HG03565 (cell line): ENCODE data around the gene IL26.

Source experiments
- ATAC-seq: cut with Tn5 transposase; IDR thresholded peaks from one replicate; pipeline ENCODE4 v1.9.1; 2021; ENCODE audit warnings: mild to moderate bottlenecking, moderate library complexity; ENCODE audit not compliant: unreplicated experiment

The IL26 gene, protein sequence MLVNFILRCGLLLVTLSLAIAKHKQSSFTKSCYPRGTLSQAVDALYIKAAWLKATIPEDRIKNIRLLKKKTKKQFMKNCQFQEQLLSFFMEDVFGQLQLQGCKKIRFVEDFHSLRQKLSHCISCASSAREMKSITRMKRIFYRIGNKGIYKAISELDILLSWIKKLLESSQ

DNA sequence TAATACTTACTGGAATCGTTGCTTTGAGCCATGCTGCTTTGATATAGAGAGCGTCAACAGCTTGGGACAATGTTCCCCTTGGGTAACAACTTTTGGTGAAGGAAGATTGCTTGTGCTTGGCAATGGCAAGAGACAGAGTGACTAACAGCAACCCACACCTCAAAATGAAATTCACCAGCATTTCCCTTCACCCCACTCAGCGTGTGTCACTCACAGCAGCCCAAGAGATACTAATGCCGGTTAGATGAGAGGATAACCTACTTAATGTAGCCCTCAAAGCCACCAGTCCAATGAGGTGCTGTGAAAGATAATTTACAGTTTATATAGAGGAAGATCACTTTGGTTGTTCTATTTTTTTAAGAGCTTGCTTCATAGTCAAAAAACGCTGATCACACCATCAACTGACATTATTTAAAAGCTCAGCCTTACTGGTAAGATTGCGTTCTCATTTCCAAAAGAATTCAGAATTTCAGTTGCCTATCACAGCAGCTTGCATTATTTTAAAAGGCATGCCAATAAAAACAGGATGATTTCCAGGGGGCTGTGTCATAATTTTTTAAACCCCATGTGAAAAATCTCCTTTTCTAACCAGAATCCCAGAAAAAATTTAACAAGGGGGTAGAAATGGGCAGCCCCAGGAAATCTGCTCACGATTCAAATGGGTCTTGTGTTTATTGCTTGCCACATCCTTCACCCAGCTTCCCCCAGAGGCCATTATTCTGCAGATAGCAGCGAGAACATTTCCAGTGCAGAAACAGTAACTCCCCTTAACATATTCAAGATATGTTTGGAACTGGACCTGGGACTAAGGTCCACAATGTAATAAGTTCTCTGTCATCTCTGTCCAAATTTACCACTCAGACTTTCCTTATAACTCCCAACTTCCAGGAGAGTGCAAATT is at the start of gene IL26:
Gene IL26 (minus strand): TSS at position 235 of the 901 bp plus-strand sequence. CDS start 54 bp downstream, at position 181.
- ATAC-seq: no peak

DNA sequence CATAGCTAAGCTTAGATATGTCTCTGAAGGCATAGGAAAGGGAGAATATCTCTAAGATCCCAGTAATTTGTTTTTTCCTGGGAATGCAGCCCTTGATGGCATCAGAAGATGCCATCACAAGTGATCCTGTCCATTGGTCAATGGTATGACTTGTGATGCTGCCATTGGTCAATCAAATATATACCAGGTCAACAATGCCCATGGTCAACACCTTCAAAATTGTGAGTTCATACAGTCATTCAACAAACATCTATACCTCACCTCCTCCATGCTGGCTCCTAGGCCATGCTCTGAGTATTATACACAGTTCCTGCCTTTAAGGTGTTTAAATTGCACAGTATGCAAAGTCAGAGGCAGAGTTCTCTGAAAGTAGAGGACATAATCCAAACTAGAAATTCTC is 47.1 kb upstream of the IL26 start:
- no peak for ATAC-seq

DNA sequence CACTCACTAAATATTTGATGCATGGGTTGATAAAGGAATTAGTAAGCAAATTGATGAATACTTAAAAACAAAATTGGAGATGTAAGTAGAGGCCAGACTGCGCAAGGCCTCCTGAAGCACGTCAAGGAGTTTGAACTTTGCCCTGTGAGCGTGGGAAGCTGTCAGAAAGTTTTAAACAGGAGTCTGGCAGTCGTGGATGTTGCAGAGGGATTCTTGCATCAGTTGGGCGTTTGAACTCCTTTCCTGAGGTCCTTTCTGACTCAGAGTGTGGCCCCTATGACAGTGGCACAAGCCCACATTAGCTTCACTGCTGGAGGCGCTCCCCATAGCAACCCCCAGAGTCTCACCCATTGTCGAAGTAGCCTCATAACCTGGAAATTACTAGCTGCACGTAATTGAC is 45.7 kb upstream of the IL26 start:
- no peak for ATAC-seq

DNA sequence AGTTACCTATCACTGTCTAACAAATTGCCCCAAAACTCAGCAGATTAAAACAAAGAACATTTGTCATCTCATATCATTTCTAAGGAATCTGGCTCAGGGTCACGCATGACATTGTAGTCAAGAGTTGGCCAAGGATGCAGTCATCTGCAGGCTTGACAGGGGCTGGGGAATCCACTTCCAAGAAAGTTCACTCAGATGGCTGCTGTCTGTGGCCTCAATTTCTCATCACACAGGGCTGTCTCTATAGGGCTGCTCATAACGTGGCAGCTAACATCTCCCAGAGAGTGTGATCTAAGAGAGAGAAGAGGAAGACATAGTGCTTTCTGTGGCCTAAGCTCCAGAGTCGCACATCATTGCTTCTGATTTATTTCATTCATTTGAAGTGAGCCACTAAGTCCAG is 44.7 kb upstream of the IL26 start:
- no peak for ATAC-seq

DNA sequence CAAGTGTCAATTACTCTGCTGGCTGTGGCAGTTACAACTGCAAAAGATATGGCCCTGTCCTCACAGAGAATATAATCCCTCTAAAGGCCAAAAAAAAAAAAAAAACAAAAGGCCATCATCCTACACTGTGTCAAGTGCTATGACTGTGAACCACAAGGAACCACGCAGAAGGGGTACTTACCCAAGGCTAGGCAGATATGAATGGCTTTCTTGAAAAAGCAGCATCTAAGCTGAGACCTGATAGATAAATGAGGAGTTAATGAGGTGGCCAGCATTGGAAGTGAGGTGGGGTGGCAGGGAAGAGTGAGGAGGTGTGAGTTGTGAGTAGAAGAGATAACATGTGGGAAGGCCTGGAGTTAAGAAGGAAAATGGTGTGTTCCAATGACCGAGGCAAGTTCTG is 44.2 kb upstream of the IL26 start:
- ATAC-seq: no peak

DNA sequence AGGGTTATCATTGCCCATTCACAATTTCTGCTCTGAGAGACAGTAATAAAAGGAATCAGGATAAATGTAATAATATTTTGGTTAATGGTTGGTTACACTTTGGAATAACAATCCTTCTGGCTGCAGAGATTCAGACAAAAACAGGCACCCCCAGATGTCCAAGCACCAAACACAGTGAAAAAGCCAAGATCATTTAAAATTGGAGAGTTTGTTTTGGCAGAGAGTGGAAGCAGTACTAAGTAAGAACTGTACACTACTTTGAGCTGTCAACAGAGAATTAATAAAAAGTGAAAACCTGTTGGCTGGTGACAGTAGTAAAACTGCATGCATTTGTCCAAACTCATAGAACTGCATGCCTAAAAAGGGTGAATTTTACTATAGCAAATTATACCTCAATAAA is 43.4 kb upstream of the IL26 start:
- ATAC-seq: no peak

DNA sequence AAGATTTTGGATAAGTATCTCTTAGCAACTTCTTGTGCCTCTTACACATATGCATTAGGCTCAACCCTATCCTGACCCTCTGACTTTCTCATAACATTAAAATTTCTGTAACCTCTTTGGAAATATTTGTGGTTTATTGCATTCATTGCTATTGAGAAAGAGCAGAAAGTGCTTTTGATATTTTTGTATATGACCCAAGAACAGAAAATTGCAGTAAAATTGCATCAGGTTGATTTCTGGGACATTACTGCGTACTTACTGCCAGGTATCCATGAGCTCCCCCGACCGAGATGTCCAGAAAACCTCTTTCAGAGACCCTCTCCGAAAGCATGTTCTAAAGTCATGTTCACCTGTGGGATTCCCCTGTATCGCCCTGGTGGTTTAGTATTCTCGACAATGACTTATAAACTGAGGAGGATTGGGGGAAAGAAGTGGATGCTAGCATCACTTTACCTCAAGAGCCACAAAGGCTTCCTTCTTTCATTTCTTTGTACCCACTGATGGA is 42.3 kb upstream of the IL26 start:
- no peak for ATAC-seq

DNA sequence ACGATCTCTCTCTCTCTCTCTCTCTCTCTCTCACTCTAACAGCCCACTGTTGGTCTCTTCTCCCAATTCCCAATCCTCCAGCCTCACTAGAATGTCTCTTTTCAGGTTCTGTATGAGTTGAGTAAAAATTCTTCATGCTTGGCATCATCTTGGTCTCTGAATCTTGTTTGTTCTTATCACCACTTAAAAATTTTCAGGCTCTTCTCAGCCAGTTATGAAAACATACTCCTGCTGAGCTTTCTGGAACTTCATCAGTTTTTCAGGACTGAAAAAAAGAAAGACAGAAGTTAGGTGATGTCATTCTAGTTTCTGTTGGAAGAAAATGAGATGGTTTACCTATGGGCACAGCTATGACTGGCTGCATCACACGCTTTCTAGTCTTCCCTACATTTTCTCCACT is 39.2 kb upstream of the IL26 start:
- no peak for ATAC-seq

DNA sequence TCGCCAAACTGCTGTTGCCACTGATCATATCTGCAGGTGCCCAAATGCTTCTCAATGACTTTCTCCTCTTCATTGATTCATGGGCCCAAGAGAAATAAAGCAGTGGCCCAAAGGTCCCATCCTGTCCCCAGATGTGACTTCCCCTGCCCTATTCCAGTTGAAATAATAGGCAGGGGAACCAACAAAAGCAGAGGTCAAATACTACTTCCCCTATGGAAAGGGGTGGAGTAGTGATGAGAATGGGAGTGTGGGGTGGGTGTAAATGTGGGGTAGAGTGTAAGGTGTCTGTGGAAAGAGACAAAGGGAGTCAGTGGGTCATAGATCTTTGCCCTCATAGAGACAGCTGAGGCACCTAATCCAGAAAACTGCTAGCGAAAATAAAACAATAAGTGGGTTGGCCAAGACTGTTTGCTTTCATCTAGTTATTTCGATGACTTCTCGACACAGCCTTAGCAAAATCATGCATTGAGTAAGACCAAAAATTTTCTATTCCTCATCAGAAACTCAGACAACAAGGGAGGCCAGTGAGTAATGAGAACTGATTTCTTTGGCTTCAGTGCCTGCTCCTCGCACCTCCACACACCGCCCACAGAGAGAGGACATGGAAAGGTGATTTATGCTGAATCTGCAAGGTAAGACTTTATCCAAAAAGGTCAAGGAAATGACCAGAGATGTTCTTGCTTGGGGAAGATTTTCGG is 38.7 kb upstream of the IL26 start:
- ATAC-seq: no peak

DNA sequence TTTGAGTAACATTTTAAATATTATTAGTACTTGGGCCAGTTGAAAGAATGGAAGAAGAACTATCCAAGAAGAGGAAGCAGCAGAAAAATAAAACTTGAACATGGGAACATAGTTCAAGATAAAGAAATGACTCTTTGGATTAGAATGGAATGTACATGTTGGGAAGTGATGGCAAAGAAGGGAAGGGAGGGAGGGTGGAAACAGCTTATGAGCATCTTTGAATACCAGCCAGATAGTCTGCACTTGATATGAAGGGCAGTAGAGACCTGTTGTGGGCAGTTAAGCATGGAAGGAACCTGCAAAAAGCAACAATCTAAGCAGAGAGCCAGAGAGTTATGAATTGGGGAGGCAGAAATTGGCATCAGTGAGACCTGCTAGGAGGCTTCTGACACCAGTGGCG is 37.8 kb upstream of the IL26 start:
- no peak for ATAC-seq

DNA sequence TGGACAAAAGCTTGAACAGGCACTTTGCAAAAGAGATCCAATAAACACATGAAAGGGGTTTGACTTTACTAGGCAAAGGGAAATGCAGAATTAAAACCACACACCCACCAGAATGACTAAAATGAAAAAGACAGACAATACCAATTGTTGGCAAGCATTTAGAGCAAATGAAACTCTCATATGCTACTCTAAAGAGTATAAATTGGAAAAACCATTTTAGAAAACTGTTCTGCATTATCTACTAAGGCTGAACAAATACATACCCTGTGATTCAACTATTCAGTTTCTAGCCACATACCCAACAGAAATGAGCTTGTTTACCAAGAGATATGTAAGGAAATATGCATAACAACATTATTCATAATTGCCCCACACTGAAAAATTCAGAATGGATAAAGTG is 36.3 kb upstream of the IL26 start:
- no peak for ATAC-seq

DNA sequence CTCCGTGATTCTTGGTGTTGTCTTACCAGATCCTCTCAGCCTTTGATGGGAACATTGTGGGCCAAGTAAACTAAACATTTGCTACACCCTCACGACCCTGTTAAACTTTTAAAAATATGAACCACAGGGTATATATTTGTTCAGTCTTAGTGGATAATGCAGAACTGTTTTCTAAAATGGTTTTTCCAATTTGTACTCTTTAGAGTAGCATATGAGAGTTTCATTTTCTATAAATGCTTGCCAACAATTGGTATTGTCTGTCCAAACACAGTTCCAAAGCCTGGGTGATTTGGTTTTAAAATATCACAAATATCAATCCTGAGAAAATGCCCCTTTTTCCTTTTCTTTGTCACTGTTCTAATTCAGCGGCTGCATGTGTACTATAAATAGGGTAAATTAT is 34.5 kb upstream of the IL26 start:
- no peak for ATAC-seq

DNA sequence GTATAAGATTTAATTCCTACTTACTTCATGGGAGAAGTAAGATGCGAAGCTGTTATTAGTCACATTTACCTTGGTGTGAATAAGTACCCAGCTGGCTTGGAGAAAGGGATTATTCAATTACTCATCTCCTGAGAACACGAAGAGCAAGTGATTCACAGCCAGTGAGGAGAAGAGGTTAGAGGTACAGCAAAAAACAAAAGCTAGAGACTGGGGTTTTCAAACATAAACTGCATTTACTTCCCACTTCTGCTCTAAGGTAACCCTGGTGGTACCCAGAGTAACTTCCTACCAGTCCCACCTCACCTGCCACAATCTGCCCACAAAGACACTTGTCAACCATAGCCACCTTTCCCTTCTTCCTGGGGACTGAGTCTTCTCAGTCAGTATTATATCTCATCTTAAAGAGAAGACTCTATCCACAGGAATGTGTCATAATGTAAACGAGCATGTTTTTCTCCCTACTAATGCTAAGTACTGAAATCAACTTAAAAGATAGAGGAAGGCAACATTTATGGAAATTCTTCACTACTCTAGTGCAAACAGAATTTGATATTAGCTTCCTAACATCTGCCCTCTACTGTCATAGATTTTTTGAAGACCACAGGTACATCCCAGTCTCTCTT is 33.8 kb upstream of the IL26 start:
- no peak for ATAC-seq

DNA sequence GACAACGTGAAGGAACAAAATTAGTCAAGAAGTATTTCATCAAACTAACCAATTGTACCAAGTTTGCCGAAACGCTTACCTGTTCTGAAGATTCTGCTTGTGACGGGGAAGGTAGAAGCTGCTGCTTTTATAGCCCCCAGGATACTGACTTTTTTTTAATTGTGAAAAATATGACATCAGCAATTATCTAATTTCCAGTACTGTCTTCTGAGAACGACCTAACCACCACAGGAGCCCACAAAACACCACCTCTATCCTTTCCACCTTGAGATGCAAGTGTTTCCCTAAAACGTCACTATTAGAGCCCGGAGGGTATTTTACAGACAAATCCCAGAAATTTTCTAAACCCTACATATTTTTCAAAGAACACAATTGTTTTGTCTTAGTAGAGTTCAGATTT is 27.9 kb upstream of the IL26 start, which contains the start of gene IL22:
Gene IL22 (minus strand): TSS at position 101 of the 400 bp plus-strand sequence. CDS start 156 bp downstream, outside the sequence.
- no peak for ATAC-seq

DNA sequence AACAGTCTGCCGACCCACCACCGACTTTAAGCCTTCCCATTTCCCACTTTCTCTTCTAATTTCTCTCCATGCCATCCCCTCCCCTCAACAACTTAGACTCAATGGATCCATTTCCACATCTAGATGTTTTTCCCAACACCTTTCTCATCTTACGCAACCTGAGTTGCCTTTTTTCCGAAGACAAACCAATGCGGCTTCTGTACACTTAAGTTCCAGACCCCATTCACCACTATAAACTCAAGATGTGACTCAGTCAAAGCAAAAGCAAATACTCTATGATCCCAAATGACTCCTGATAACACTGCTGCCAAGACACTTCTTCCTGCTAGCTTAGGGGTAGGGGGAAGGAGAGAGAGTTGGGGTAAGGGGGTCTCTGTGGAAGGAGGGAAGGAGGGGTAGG is 26.5 kb upstream of the IL26 start:
- no peak for ATAC-seq

DNA sequence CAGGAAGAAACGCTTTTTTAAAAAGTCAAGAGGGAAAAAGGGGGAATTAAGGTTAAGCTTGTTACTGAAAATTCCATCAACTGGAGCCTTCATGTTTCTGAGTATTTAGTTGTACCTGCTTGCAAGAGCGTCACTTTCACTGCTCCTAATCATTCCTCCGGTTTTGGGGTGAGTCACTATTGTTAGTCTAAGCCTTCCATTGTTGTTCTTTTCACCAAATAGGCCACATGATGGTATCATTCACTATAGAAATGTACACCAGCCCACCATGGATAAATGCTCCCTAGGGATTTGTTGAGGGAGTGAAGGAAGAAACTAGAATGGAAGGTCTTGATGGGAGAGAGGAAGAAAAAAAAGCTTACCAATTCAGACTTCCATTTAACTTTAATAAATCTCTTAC is 24.8 kb upstream of the IL26 start:
- no peak for ATAC-seq

DNA sequence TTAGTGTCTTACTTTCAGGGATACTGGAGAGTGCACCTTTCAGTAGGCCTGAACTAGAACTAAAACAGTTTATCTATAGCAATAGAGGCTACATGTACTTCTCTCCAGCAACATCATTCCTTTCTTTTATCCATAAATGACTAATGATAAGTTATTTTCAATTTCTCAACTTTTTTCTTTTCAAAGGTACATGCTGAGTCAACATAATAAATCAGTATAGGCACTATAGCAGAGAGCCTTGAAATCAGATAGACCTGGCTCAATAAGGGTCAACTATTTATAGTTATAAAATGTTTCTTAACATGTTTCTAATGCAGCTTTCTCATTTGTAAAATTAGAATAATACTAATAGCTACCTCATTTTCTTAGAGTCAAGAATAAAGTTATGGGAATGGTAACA is 22.2 kb upstream of the IL26 start:
- no peak for ATAC-seq

DNA sequence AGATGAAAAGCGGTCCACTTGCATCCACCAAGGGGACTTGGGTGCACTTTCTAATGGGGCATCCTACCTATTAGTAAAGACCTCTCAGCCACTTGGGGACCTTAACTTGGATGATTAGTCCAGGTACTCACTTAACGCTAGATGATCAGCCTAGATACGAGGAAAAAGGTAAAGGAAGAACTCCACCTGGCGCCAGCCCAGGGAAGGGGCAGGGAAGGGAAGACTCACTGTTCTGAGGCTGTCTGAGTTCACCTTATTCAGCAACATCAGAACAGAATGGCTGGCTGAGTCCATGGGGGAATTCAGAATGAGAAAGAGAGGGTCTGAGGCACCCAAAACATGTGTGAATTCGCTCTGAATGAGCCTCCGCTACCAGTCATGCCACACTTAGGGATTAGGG is 20.7 kb upstream of the IL26 start:
- ATAC-seq: no peak

DNA sequence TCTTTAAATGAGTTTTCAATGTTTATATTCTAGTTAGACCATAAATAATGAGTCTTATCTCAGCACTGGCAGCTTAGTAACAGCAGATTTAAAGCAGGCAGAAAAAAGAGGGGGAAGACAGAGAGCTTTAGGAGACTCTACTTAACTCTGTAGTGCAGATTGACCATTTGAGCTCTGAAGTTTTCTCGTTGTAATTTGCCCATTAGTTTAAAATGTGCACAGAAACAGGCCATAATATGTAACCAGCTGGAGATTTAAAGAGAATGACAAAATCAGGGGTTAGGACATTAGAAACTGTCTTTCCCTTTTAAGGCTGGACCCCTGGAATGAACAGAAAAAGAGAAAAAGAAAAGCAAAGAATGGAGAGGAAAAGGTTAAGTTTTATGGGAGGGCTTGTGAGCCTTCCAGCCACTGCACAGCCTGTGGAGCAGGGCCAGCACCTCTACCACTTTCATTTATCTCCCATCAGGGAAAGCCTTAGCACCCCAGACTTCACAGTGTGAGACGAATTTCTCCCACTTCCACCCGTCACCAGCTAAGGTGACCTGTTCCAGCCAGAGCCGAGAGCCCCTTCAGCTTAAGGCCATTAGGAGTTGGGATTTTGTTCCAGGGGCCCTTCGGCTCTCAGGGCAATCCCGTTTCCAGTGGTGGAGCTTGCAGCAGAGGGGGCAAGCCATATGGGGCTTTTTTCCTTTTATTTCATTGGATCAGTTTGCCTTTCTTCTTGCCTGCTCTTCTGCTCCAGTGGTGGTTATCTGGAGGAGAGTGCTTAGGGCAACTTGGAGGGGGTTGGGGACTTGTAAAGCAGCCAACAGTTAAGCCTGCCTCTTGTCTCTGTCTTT is 19.8 kb upstream of the IL26 start:
- ATAC-seq: no peak

DNA sequence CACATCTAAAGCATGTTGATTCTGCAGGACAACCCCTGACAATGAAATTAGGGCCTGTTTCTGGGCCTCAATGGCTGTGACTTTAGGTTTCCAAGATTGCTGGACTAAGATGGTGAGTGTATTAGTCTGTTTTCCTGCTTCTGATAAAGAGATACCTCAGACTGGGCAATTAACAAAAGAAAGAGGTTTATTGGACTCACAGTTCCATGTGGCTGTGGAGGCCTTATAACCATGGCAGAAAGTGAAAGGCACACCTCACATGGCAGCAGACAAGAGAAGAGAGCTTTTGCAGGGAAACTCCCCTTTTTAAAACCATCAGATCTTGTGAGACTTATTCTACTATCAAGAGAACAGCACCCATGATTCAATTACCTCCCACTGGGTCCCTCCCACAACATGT is 17.2 kb upstream of the IL26 start:
- no peak for ATAC-seq
